UCSD-AML1 (cell line): Measurements from ENCODE around the gene FAM222A.

ENCODE experiments used
- DNase-seq: peaks from one replicate; lab custom pipeline; 2025; ENCODE audit not compliant: unreplicated experiment; lab: John Stamatoyannopoulos, UW

The FAM222A gene

GRCh38 chr12:109724321-109724892 lies 10.8 kb downstream of the FAM222A start:
- DNase-seq: no peak

- DNase-seq: no peak
Observed at GRCh38 chr12:109725321-109726105, 11.9 kb downstream of the FAM222A start.

GRCh38 chr12:109726106-109726497 lies 12.5 kb downstream of the FAM222A start:
- DNase-seq: no peak

GRCh38 chr12:109726511-109727038 lies 12.9 kb downstream of the FAM222A start:
- no peak for DNase-seq

DNA sequence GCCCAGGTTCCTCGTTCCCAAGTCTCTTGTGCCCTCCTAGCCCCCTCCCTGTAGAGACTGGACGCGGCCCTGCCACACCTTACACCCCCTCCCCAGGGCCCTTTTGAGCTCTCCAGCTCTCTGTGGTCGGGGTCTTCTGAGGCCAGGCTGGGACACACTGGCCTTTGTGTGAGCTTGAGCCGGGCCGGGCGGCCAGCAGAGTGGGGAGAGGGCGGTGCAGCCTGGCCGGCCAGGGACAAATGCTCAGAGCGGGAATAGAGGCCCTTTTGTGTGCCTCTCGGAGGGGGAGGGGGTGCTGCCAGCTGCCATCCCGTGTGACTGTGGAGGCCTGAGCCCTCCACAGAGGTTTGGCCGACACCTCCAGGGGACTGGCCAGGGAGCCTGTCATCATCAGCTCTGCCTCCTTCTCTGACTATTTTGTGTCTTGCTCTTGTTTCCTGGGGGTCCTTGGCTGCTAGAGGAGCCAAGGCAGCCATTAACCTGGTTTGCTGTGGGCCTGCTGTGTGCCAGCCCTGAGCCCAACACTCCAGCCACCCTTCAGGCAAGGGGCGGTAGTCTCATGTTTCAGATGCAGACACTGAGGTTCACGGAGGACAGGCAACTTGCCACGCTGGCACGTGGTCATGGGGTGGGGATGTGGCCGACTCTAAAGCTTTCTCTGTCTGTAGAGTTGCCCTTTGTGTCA lies 13.6 kb downstream of the FAM222A start:
- DNase-seq: no peak

- DNase-seq: no peak
Observed at GRCh38 chr12:109727746-109728726, 14.4 kb downstream of the FAM222A start.

DNA sequence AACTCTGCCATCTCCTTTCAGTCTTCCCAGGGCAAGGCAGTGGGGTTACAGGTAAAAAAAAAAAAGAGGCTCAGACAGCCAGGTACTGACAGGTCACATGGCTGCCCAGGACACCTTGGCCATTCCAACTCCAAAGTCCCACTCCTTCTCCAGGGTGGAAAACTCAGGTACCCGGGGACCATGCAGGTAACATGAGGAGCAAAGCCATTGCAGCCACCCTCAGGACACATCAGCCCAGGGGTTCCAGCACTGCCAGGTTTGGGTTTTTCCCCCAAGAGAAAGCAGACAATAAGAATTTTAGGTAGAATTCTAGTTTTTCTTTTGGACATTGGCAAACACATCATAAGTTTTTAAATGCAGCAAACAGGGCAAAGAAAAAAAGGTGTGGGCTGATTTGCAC lies 15.3 kb downstream of the FAM222A start:
- DNase-seq: no peak

DNA sequence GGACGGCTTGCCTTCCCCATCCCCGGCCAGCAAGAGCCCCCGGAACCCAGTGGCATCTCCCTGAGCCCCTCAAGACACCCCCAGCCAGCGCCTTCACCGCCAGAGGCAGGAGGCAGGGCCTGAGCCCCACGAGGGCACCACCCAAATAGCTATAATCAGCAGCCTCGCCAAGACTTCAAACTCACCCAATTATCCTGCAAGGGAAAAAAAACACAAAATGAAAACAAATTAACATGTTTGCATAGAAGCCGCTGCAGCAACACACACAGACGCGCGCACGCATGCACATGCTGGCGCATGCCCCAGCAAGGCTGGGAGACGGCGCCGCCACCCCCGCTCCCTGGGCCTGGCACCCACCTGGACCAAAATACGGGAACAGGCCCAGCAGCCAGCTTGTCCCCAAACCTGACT lies 15.8 kb downstream of the FAM222A start:
- DNase-seq: no peak

GRCh38 chr12:109729801-109730200 lies 16.2 kb downstream of the FAM222A start:
- no peak for DNase-seq

DNA sequence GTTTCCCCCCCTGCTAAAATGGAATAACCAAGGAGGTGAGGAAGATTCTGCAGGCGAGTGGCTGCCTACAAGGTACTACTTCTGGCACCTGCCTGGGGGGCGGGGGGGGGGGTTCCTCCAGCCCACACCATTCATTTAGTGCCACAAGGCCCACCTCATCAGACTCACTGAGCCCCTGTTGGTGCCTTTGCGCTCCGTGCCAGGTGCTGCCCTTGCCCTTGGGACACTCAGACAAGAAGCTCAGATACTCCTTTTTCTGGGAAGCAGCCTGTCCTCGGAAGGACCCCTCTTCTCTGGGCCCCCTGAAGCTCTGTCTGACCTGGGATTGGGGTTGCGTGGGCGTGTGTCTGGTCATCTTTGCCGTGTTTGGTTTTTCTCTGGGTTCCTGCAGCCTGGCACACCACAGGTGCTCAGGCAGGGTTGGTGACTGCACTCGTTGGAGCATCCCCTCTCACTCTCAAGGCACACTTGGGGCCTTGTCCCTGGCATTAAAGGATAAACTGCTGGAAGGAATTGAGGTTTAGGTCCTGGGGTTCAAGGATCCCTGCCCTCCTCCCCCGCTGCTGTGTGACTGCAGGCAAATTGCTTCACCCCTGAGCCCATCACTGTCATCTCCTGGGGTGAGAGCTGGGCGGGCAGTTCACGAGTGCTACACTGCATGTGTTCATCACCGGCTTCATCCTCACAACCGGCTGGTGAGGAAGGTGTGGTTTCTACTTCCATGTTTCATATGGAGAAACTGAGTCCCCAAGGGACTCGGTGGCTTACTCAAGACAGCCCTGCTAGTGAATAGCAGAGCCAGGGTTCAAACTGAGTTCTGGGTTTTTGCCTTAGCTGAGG lies 16.9 kb downstream of the FAM222A start:
- no peak for DNase-seq

DNA sequence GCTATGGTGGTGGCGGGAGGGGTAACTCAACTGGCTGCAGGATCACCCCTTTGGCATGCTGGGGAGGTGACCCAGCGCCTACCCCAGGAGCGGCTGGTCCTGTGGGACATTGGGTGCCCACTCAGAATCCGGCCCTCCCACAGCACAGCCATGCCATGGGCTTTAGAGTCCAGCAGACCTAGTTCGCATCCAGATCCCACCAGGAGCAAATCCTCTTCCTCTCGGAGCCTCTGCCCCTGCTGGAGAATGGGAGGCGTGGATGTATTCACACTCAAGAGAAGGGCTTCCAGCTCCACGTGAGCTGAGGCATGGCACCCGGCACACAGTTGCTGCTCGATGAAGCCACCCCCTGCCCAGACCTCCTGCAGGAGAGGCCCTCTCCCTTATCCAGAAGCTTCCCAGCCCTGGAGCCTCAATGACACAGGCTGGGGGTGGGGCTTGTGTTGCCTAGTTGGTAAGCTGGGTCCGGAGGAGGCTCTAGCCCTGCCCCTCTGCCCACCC lies 17.7 kb downstream of the FAM222A start:
- no peak for DNase-seq

DNA sequence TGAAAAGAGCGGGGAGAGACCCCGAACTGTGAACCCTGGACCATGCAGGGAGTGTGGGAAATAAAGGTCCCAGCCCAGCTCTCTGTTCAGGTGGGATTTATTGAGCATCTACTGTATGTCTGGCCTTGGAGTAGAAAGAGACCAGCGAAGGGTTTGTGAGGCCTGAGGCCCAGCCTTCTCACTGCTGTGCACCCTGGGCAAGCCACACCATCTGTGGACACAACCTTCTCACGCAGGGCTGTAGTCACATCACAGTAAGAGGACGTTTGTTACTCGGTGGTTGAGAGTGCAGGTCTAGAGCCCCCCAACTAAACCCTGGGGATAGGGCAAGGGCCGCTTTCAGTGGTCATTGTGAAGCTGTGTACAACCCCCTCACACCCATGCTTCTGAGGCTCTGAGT lies 18.2 kb downstream of the FAM222A start:
- DNase-seq: no peak

- no peak for DNase-seq
Observed at GRCh38 chr12:109732321-109733305, 19.0 kb downstream of the FAM222A start.

- no peak for DNase-seq
Observed at GRCh38 chr12:109734219-109735000, 20.8 kb downstream of the FAM222A start.

- DNase-seq: no peak
Observed at GRCh38 chr12:109735051-109735521, 21.5 kb downstream of the FAM222A start.

- no peak for DNase-seq
Observed at GRCh38 chr12:109735825-109736551, 22.4 kb downstream of the FAM222A start.

- peak; percentile 33 for DNase-seq
Observed at GRCh38 chr12:109736552-109737108, 23.0 kb downstream of the FAM222A start.
